ENCODE measurements around the gene COLEC12. TPM values are rescaled to one million over a fixed set of nuclear protein-coding genes. Genes with fewer than 3 reads are reported as not detected.

The COLEC12 gene
- total and polyA plus RNA-seq, 10 of the 15 experiments (the other 5 are each of a cell fraction or from before 2014, with no cell fraction given), result 0.04 to 0.05 TPM; not detected in 8

DNA sequence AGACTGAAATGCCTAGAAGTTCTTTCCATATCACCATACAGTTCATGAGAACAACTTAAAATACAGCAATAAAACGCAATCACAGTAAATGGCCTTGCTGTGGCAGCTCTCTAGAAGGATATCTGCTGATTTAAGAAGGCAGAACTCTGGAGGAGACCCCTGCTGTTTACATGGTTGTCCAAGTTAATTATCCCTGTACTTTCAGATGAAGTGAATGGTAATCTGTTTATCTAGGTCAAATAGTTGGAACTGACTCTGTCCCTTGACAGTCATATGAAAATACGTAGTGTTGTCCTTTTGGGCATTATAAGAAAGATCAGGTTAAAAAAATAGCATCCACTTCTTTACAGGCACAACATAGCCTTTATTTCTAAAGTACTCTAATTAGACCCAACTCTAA lies 115.6 kb downstream of the COLEC12 start:
- Histone ChIP-seq H3K4me3 (no peak overlapping the region), H3K27ac (ENCODE audit: control insufficient read depth, insufficient read depth) (no peak overlapping the region), H3K9ac (ENCODE audit: control insufficient read depth, insufficient read depth, low read length) (no peak overlapping the region), H4K20me1 (ENCODE audit: control insufficient read depth, insufficient read depth) (no peaks in the 10 kb centered on the region), H3K79me2 (ENCODE audit: control insufficient read depth, insufficient read depth, low read length) (no peaks in the 10 kb centered on the region), H3K36me3 (ENCODE audit: control insufficient read depth in 2 of 2, insufficient read depth in 2 of 2, low read length in 1 of 2) (no peaks in the 10 kb centered on the region), H3K4me2 (ENCODE audit: control insufficient read depth, insufficient read depth) (no peak overlapping the region), H2AFZ (ENCODE audit: control insufficient read depth, low read depth, low read length) (no peak overlapping the region), H3K9me3 (replicated peaks; ENCODE audit: control insufficient read depth, insufficient read depth, low read length) (no peaks in the 10 kb centered on the region), H3K4me1 (ENCODE audit: control insufficient read depth, insufficient read depth, low read length) (no peaks in the 10 kb centered on the region), H3K27me3 (replicated peaks in 1 of 2; ENCODE audit: control insufficient read depth in 2 of 2, insufficient read depth in 2 of 2, low read length in 1 of 2) (0 out of 4 replicates have a peak, but pooled peaks cover 0 to 3% of the 10 kb centered on the region in 2 experiments)
- BruUV-seq (replicated peaks), result no TSS peak
- CTCF ChIA-PET, result no interaction called here
- 35% methylated on average over 2 of the region's 2 CpGs for WGBS (ENCODE audit: insufficient coverage, insufficient replicate concordance, low lambda C conversion rate, missing lambda C conversion rate)
- no peak for DNase-seq (ENCODE audit: low read depth, low spot score)
- POLR2A ChIA-PET, result no interaction called here
- in situ Hi-C loops (cut with MboI), result no loop called here
- no peak for FAIRE-seq
- RAD21 ChIA-PET (ENCODE audit: unreplicated experiment), result no interaction called here
- ATAC-seq, result no peak
- TF ChIP-seq TAF1 (IDR thresholded peaks at IDR 0.05; ENCODE audit: borderline replicate concordance, low read depth, low read length), result no peak
- no peak for TF ChIP-seq CEBPB (IDR thresholded peaks at IDR 0.05; ENCODE audit: borderline replicate concordance in 1 of 2, low read depth in 2 of 2, low read length in 2 of 2)
- no peak for TF ChIP-seq HDAC2 (IDR thresholded peaks at IDR 0.05)
- TF ChIP-seq E4F1 (IDR thresholded peaks at IDR 0.05; ENCODE audit: borderline replicate concordance, partially characterized antibody), result no peak
- TF ChIP-seq, protein P1, sequence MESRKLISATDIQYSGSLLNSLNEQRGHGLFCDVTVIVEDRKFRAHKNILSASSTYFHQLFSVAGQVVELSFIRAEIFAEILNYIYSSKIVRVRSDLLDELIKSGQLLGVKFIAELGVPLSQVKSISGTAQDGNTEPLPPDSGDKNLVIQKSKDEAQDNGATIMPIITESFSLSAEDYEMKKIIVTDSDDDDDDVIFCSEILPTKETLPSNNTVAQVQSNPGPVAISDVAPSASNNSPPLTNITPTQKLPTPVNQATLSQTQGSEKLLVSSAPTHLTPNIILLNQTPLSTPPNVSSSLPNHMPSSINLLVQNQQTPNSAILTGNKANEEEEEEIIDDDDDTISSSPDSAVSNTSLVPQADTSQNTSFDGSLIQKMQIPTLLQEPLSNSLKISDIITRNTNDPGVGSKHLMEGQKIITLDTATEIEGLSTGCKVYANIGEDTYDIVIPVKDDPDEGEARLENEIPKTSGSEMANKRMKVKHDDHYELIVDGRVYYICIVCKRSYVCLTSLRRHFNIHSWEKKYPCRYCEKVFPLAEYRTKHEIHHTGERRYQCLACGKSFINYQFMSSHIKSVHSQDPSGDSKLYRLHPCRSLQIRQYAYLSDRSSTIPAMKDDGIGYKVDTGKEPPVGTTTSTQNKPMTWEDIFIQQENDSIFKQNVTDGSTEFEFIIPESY (IDR thresholded peaks at IDR 0.05), result no peak
- TF ChIP-seq YBX1 (IDR thresholded peaks at IDR 0.05), result no peak
- no peak for TF ChIP-seq NFYA (IDR thresholded peaks at IDR 0.05; ENCODE audit: borderline replicate concordance, low read depth, low read length)
- no peak for TF ChIP-seq NR2C1 (IDR thresholded peaks at IDR 0.05)
- TF ChIP-seq PAX8 (IDR thresholded peaks at IDR 0.05), result no peak
- no peak for TF ChIP-seq SREBF1 (IDR thresholded peaks at IDR 0.05; ENCODE audit: low read length)
- TF ChIP-seq STAT1 (conservative IDR thresholded peaks at IDR 0.05), result no peak
- TF ChIP-seq YY1 (IDR thresholded peaks at IDR 0.05; ENCODE audit: low read depth, low read length), result no peak
- no peak for TF ChIP-seq RUNX3 (IDR thresholded peaks at IDR 0.05; ENCODE audit: low read length)
- TF ChIP-seq, protein P2, sequence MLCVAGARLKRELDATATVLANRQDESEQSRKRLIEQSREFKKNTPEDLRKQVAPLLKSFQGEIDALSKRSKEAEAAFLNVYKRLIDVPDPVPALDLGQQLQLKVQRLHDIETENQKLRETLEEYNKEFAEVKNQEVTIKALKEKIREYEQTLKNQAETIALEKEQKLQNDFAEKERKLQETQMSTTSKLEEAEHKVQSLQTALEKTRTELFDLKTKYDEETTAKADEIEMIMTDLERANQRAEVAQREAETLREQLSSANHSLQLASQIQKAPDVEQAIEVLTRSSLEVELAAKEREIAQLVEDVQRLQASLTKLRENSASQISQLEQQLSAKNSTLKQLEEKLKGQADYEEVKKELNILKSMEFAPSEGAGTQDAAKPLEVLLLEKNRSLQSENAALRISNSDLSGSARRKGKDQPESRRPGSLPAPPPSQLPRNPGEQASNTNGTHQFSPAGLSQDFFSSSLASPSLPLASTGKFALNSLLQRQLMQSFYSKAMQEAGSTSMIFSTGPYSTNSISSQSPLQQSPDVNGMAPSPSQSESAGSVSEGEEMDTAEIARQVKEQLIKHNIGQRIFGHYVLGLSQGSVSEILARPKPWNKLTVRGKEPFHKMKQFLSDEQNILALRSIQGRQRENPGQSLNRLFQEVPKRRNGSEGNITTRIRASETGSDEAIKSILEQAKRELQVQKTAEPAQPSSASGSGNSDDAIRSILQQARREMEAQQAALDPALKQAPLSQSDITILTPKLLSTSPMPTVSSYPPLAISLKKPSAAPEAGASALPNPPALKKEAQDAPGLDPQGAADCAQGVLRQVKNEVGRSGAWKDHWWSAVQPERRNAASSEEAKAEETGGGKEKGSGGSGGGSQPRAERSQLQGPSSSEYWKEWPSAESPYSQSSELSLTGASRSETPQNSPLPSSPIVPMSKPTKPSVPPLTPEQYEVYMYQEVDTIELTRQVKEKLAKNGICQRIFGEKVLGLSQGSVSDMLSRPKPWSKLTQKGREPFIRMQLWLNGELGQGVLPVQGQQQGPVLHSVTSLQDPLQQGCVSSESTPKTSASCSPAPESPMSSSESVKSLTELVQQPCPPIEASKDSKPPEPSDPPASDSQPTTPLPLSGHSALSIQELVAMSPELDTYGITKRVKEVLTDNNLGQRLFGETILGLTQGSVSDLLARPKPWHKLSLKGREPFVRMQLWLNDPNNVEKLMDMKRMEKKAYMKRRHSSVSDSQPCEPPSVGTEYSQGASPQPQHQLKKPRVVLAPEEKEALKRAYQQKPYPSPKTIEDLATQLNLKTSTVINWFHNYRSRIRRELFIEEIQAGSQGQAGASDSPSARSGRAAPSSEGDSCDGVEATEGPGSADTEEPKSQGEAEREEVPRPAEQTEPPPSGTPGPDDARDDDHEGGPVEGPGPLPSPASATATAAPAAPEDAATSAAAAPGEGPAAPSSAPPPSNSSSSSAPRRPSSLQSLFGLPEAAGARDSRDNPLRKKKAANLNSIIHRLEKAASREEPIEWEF (IDR thresholded peaks at IDR 0.05; ENCODE audit: insufficient replicate concordance, low read depth, low read length), result no peak
- no peak for TF ChIP-seq MTA3 (IDR thresholded peaks at IDR 0.05; ENCODE audit: borderline replicate concordance, low read length)
- TF ChIP-seq NFXL1 (IDR thresholded peaks at IDR 0.05; ENCODE audit: borderline replicate concordance), result no peak
- no peak for TF ChIP-seq TARDBP (IDR thresholded peaks at IDR 0.05; ENCODE audit: borderline replicate concordance)
- SMC1A ChIA-PET (ENCODE audit: uncharacterized antibody, unreplicated experiment), result no interaction called here
- intact Hi-C loops (cut with micrococcal nuclease; ENCODE audit: unreplicated experiment), result no loop called here

Measured in GM12878 (cell line).